Measurements from ENCODE around the gene TOGARAM1.

GRCh38 chr14:44944107-44944506 is 17.9 kb upstream of the TOGARAM1 start:
- TF ChIP-seq CTCF (IDR thresholded peaks at IDR 0.05) (no peak), POLR2A (IDR thresholded peaks at IDR 0.05) (no peak)
